ENCODE results near the gene OIT3. TPM values are rescaled to one million over a fixed set of nuclear protein-coding genes. Genes with fewer than 3 reads are reported as not detected.

Gene OIT3
- total and polyA plus RNA-seq, 2 of the 8 experiments (the other 6 are each of a cell fraction or from before 2014, with no cell fraction given): not detected

- Histone ChIP-seq H3K4ac (replicated peaks; ENCODE audit: insufficient read length, low read depth, low read length) (peak overlapping the region; percentile 76), H2BK5ac (ENCODE audit: low read depth, low read length) (peak overlapping the region; percentile 94), H3K9ac (replicated peaks in 1 of 4; ENCODE audit: extremely low read depth in 1 of 4, low read depth in 3 of 4, low read length in 3 of 4) (no peak overlapping the region), H3K4me1 (replicated peaks in 1 of 4; ENCODE audit: control insufficient read depth in 3 of 4, insufficient read depth in 4 of 4, low read length in 3 of 4) (peaks cover 3 to 17% (median 11%) of the 10 kb centered on the region in 4 experiments), H3K9me3 (ENCODE audit: insufficient read depth in 2 of 2, low read depth in 1 of 2, low read length in 1 of 2) (no peaks in the 10 kb centered on the region), H3K56ac (replicated peaks; ENCODE audit: insufficient read length, low read depth, low read length) (no peak overlapping the region), H3K79me1 (ENCODE audit: low read depth, low read length) (no peaks in the 10 kb centered on the region), H3K18ac (ENCODE audit: extremely low read depth, low read length) (peak overlapping the region; percentile 33; the same call in 1 of the 2 replicates), H3K36me3 (ENCODE audit: control insufficient read depth in 2 of 4, insufficient read depth in 4 of 4, low read length in 3 of 4) (peaks cover 0 to 20% (median 6%) of the 10 kb centered on the region in 4 experiments; a peak in 4 of 8 replicates), H2BK120ac (replicated peaks; ENCODE audit: low read depth, low read length) (peak overlapping the region; percentile 85), H2BK12ac (ENCODE audit: low read depth, low read length) (peak overlapping the region; percentile 90; the same call in 1 of the 2 replicates), H4K5ac (ENCODE audit: insufficient read length, low read depth, low read length) (peak overlapping the region; percentile 63), H3K4me2 (ENCODE audit: insufficient read depth in 1 of 2, low read depth in 2 of 2, low read length in 2 of 2) (peak overlapping the region; percentile 39), H4K8ac (ENCODE audit: extremely low read depth, insufficient read depth, low read length) (no peak overlapping the region), H3K27ac (ENCODE audit: low read depth, low read length) (peak overlapping the region; percentile 69), H4K20me1 (replicated peaks in 1 of 2; ENCODE audit: control insufficient read depth in 1 of 2, insufficient read depth in 2 of 2, low read length in 2 of 2) (no peaks in the 10 kb centered on the region), H2AK5ac (ENCODE audit: low read depth, low read length) (no peak overlapping the region), H3K23me2 (ENCODE audit: low read depth, low read length) (no peaks in the 10 kb centered on the region), H2BK15ac (ENCODE audit: low read length) (no peak overlapping the region; the same call in 1 of the 2 replicates), H2AFZ (ENCODE audit: low read length) (no peak overlapping the region), H3K27me3 (replicated peaks in 1 of 4; ENCODE audit: control insufficient read depth in 3 of 4, extremely low read depth in 1 of 4, insufficient read depth in 3 of 4, low read length in 3 of 4) (no peaks in the 10 kb centered on the region), H3K79me2 (ENCODE audit: control insufficient read depth in 1 of 2, insufficient read depth in 2 of 2, low read length in 2 of 2) (no peaks in the 10 kb centered on the region), H3K4me3 (ENCODE audit: extremely low read depth in 1 of 4, insufficient read depth in 2 of 4, low read depth in 3 of 4, low read length in 4 of 4) (peak overlapping the region in 1 of 4 experiments; percentile 35; a peak in 1 of 8 replicates), H4K91ac (replicated peaks; ENCODE audit: insufficient read length, low read length) (peak overlapping the region; percentile 81), H3K23ac (ENCODE audit: insufficient read length) (no peak overlapping the region), H2BK20ac (ENCODE audit: low read length) (peak overlapping the region; percentile 94; the same call in 1 of the 2 replicates), H3K14ac (ENCODE audit: insufficient read length) (peak overlapping the region; percentile 91)
- 77% methylated on average over 1 of the region's 1 CpG; no CpG with 5 or more reads in 1 of the 2 experiments for WGBS, 2 experiments (ENCODE audit: extremely low coverage in 1 of 2, insufficient coverage in 1 of 2, insufficient read length in 1 of 2, insufficient replicate concordance in 2 of 2, low coverage in 1 of 2, low lambda C conversion rate in 2 of 2, missing lambda C conversion rate in 1 of 2)
- DNase-seq (ENCODE audit: low read depth in 1 of 2, low spot score in 2 of 2) (no peak), FAIRE-seq (no peak)
- POLR2A ChIA-PET (ENCODE audit: partially characterized antibody): no interaction called here
- CTCF ChIA-PET (ENCODE audit: partially characterized antibody): no interaction called here
- TF ChIP-seq RFX5 (IDR thresholded peaks at IDR 0.05; ENCODE audit: borderline replicate concordance, low read depth, low read length) (no peak), MAFK (IDR thresholded peaks at IDR 0.05; ENCODE audit: low read depth, low read length) (no peak), KDM4A (IDR thresholded peaks at IDR 0.05; ENCODE audit: low read depth, low read length, severe bottlenecking) (no peak), ATF2 (IDR thresholded peaks at IDR 0.05; ENCODE audit: low read length) (no peak), JUN (IDR thresholded peaks at IDR 0.05; ENCODE audit: low read depth, low read length) (no peak), TEAD4 (IDR thresholded peaks at IDR 0.05; ENCODE audit: low read depth, low read length) (no peak; the same call in 1 of the 2 replicates), ZNF274 (IDR thresholded peaks at IDR 0.05; ENCODE audit: borderline replicate concordance, extremely low read depth, low read length) (no peak), SIX5 (IDR thresholded peaks at IDR 0.05; ENCODE audit: low read depth, low read length) (no peak), TBP (IDR thresholded peaks at IDR 0.05; ENCODE audit: low read depth, low read length) (no peak), EP300 (IDR thresholded peaks at IDR 0.05; ENCODE audit: borderline replicate concordance in 1 of 2, low read depth in 2 of 2, low read length in 2 of 2) (no peak), CEBPB (IDR thresholded peaks at IDR 0.05; ENCODE audit: low read depth, low read length) (no peak), GABPA (IDR thresholded peaks at IDR 0.05; ENCODE audit: borderline replicate concordance, insufficient read depth, low read length) (no peak), TAF1 (IDR thresholded peaks at IDR 0.05; ENCODE audit: low read depth, low read length) (no peak)
Measured at GRCh38 chr10:72886621-72887020, 6.9 kb upstream of the OIT3 start.

All from H1 (cell line).